HUES48 (cell line): ENCODE results near the gene MAN1C1.

Experiments
- H3K27ac ChIP-seq: one replicate; pipeline ENCODE4 v1.7.0; 2013; ENCODE audit warnings: low read depth, low read length, inconsistent platforms
- H3K27me3 ChIP-seq: 2 replicates; pipeline ENCODE4 v1.6.1; 2013; ENCODE audit warnings: mild to moderate bottlenecking, low read length; ENCODE audit not compliant: control insufficient read depth, insufficient read depth
- H3K36me3 ChIP-seq: 2 replicates; pipeline ENCODE4 v1.6.1; 2013; ENCODE audit warnings: low read length; ENCODE audit not compliant: control insufficient read depth, insufficient read depth
- H3K4me1 ChIP-seq: 2 replicates; pipeline ENCODE4 v1.6.1; 2013; ENCODE audit warnings: mild to moderate bottlenecking, low read length; ENCODE audit not compliant: control insufficient read depth, insufficient read depth
- H3K4me3 ChIP-seq: 2 replicates; pipeline ENCODE4 v1.5.1; 2013; ENCODE audit warnings: mild to moderate bottlenecking, low read depth, low read length
- H3K9ac ChIP-seq: 2 replicates; pipeline ENCODE4 v1.6.1; 2013; ENCODE audit warnings: mild to moderate bottlenecking, low read depth, low read length, moderate library complexity
- H3K9me3 ChIP-seq: 2 replicates; pipeline ENCODE4 v1.6.1; 2013; ENCODE audit warnings: low read length; ENCODE audit not compliant: control insufficient read depth, insufficient read depth

Gene MAN1C1

GRCh38 chr1:25813071-25813733 is 196.6 kb downstream of the MAN1C1 start:
- Histone ChIP-seq H3K4me3 (no peak overlapping the region), H3K9me3 (no peaks in the 10 kb centered on the region), H3K27ac (no peak overlapping the region), H3K36me3 (peaks cover 55% of the 10 kb centered on the region), H3K9ac (no peak overlapping the region), H3K27me3 (no peaks in the 10 kb centered on the region), H3K4me1 (peaks cover 9% of the 10 kb centered on the region)

- Histone ChIP-seq H3K9ac (no peak overlapping the region), H3K4me1 (peaks cover 16% of the 10 kb centered on the region), H3K27ac (no peak overlapping the region), H3K9me3 (no peaks in the 10 kb centered on the region), H3K4me3 (no peak overlapping the region), H3K27me3 (no peaks in the 10 kb centered on the region), H3K36me3 (peaks cover 48% of the 10 kb centered on the region)
Measured at GRCh38 chr1:25813734-25814471, 197.3 kb downstream of the MAN1C1 start.

GRCh38 chr1:25814549-25815087 is 198.0 kb downstream of the MAN1C1 start:
- Histone ChIP-seq H3K36me3 (peaks cover 41% of the 10 kb centered on the region), H3K27ac (no peak overlapping the region), H3K4me3 (no peak overlapping the region), H3K9me3 (no peaks in the 10 kb centered on the region), H3K9ac (no peak overlapping the region), H3K4me1 (peaks cover 19% of the 10 kb centered on the region), H3K27me3 (no peaks in the 10 kb centered on the region)

- peaks cover 19% of the 10 kb centered on the region for H3K4me1 ChIP-seq
- no peak overlapping the region for H3K4me3 ChIP-seq
- peaks cover 32% of the 10 kb centered on the region for H3K36me3 ChIP-seq
- no peaks in the 10 kb centered on the region for H3K27me3 ChIP-seq
- H3K9ac ChIP-seq = no peak overlapping the region
- no peaks in the 10 kb centered on the region for H3K9me3 ChIP-seq
- H3K27ac ChIP-seq = no peak overlapping the region
Measured at GRCh38 chr1:25815208-25816111, 198.9 kb downstream of the MAN1C1 start.

- Histone ChIP-seq H3K27ac (no peak overlapping the region), H3K4me1 (peaks cover 17% of the 10 kb centered on the region), H3K4me3 (no peak overlapping the region), H3K9ac (no peak overlapping the region), H3K9me3 (no peaks in the 10 kb centered on the region), H3K27me3 (no peaks in the 10 kb centered on the region), H3K36me3 (peaks cover 29% of the 10 kb centered on the region)
Measured at GRCh38 chr1:25816112-25816718, 199.6 kb downstream of the MAN1C1 start.

- Histone ChIP-seq H3K9ac (no peak overlapping the region), H3K36me3 (peaks cover 26% of the 10 kb centered on the region), H3K4me3 (no peak overlapping the region), H3K27ac (peak overlapping the region; percentile 6), H3K27me3 (peaks cover 5% of the 10 kb centered on the region; the same call in 1 of the 2 replicates), H3K9me3 (no peaks in the 10 kb centered on the region), H3K4me1 (peaks cover 17% of the 10 kb centered on the region)
Measured at GRCh38 chr1:25817840-25818501, 201.4 kb downstream of the MAN1C1 start.

- Histone ChIP-seq H3K9me3 (no peaks in the 10 kb centered on the region), H3K27ac (peak overlapping the region; percentile 6), H3K4me1 (peaks cover 17% of the 10 kb centered on the region), H3K27me3 (peaks cover 5% of the 10 kb centered on the region; the same call in 1 of the 2 replicates), H3K4me3 (peak overlapping the region; percentile 93), H3K36me3 (peaks cover 24% of the 10 kb centered on the region), H3K9ac (no peak overlapping the region)
Measured at GRCh38 chr1:25818569-25818968, 202.0 kb downstream of the MAN1C1 start.

GRCh38 chr1:25819491-25820246 is 203.1 kb downstream of the MAN1C1 start, which contains the start of gene MTFR1L:
Gene MTFR1L, plus strand, starts transcription at chr1:25819954. Its CDS starts 3,151 bp downstream, at chr1:25823105.
- peak within 1 kb of the TSS; percentile 87 for H3K27ac ChIP-seq
- peak within 1 kb of the TSS; percentile 93 for H3K4me3 ChIP-seq
- H3K9ac ChIP-seq = peak within 1 kb of the TSS; percentile 61
- peaks cover 17% of the 10 kb centered on the region for H3K4me1 ChIP-seq
- no peaks in the 10 kb centered on the region for H3K9me3 ChIP-seq
- peaks cover 16% of the 10 kb centered on the region for H3K36me3 ChIP-seq
- peaks cover 5% of the 10 kb centered on the region; the same call in 1 of the 2 replicates for H3K27me3 ChIP-seq

GRCh38 chr1:25820247-25821111 is 203.9 kb downstream of the MAN1C1 start:
- Histone ChIP-seq H3K9ac (peak overlapping the region; percentile 61), H3K27me3 (peaks cover 5% of the 10 kb centered on the region; the same call in 1 of the 2 replicates), H3K36me3 (peaks cover 12% of the 10 kb centered on the region; the same call in 1 of the 2 replicates), H3K4me3 (peak overlapping the region; percentile 93), H3K4me1 (peaks cover 17% of the 10 kb centered on the region), H3K9me3 (no peaks in the 10 kb centered on the region), H3K27ac (peak overlapping the region; percentile 87)
